Measurements from ENCODE around the gene STK11.
"Not testable (repeated sequence)": the region's sequence is repeated elsewhere in the genome, so short reads cannot be mapped to it uniquely, and the experiment has no call there.

The STK11 gene

DNA sequence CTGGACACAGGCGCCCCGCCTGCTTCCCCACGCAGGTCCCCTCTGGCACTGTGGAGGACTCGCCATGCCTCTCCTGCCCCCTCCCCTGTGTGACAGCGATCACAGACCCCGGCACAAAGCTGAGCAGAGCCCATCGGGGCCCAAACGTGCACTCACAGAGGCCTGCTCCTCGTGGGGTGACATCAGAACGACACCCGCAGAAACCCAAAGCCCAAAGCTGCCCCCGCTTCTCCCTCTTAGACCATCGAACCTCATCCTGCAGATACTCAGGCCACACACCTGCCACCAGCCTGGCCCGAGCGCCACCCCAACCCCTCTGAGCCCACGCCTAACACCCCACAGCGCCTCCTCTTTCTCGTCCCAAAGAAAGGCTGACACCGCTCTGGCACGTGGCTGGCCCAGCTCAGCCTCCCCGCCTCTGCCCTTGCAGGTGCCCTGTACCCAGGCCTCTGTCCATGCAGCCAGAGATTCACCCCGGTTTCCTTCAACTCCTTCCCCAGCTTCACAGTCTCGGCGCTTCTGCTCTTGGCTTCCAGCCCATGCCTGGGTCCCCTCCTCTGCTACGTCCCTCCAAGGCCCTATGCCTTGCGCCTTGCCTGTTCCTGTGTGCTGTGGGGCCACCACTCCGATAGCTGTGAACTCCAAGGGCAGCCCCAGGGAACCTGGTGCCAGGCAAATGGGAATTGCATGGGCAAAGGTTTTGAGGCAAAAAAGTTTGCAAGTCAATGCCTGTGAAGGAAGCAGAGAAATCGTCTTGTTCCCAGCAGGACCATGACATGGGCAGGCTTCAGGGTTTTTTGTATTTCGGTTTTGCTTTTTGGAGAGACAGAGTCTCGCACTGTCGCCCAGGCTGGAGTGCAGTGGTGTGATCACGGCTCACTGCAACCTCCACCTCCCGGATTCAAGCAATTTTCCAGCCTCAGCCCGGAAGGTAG lies 33.1 kb downstream of the STK11 start:
- no peak for DNase-seq

DNA sequence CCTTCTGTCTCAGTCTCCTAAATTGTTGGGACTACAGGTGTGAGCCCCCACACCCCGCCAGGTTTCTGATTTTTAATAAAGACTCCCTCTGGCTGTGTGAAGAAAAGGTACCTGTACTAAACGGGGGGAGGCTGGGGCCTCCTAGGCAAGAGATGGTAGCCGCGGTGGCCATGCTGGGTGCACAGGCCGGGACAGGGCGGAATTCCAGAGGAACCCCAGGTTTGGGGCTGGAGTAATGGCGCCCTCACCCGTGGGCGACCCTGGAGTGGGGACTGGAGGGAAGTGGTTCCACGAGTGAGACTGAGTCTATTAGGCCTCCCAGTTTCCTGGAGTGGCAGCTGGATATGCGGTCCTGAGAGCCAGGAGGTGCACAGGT lies 33.8 kb downstream of the STK11 start:
- DNase-seq = no peak

DNA sequence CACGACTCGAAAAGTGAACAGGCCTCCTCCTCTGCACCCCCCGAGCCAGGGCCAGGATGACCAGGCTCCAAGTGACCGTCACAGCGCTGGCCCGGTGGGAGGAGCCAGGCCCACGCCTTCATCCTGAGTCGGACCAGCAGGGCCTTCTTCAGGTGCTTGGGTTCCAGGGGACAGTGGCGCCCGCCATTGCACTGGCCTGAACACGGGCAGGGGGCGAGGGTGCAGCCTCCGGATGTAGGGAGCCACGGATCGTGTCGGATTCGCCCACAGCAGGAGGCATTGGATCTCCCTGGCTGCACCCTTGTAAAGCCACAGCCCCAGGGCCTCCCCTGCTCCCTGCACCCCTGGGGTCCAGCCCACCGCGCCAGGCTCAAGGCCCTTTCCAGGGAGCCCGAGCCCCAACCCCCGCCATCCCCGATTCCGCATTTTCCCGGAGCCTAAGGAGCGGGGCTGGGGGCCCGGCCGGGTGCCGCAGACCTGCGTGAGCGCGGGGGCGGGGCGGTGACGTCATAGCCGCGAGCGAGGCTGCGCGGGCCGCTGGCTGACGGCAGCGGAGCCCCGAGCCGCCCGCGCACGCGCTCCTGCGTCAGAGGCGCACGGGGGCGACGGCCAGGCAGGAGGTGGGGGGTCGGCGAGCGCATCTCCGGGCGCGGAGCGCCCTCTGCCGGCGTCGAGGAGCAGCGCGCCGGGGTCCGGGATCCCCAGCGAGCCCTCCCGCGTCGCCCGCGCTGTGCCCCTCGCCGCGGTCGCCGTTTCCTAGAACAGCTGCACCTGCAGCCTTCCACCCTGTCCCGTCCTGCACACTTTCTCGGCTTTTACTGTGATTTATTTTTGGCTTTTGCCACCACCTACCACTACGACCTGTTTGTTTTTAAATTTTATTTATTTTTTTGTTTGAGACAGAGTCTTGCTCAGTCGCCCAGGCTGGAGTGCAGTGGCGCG lies 34.5 kb downstream of the STK11 start:
- peak; percentile 89 for DNase-seq

DNA sequence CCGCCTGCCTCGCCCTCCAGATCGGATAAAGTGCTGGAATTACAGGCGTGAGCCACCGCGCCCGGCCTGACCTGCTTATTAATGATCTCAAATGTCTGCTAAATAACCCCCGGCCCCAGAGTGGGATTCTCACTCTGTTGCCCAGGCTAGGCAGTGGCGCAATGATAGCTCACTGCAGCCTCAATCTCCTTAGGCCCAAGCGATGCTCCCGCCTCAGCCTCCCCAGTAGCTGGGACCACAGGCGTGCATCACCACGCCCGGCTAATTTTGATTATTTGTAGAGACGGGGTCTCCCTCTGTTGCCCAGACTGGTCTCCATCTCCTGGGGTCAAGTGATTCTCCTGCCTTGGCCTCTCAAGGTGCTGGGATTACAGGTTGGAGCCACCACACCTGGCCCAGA lies 35.3 kb downstream of the STK11 start:
- no peak for DNase-seq

DNA sequence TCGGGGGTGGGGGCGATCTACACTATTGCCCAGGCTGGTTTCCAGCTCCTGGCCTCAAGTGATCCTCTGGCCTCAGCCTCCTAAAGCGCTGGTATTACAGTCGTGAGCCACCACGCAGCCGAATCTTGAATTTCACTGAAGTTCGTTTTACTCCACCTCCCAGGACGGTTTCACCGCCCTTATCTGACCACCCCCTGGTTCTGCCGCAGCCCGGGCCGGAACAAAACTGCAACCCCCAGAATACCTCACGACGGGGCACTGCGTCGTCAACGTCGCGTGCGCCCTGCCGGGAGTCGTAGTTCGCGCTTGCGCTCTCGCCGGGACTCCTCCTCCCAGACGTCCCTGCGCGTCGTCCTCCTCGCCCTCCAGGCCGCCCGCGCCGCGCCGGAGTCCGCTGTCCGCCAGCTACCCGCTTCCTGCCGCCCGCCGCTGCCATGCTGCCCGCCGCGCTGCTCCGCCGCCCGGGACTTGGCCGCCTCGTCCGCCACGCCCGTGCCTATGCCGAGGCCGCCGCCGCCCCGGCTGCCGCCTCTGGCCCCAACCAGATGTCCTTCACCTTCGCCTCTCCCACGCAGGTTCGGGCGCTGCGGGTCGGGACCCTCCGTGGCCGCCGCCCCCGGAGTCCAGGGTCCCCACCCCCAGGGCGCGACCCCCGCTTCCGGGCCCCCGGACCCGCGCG lies 36.0 kb downstream of the STK11 start, which contains the start of gene ATP5F1D:
Gene ATP5F1D, plus strand, starts transcription at position 335 of the 679 bp plus-strand sequence. Its CDS starts 100 bp downstream, at position 435.
- DNase-seq = peak; percentile 90

DNA sequence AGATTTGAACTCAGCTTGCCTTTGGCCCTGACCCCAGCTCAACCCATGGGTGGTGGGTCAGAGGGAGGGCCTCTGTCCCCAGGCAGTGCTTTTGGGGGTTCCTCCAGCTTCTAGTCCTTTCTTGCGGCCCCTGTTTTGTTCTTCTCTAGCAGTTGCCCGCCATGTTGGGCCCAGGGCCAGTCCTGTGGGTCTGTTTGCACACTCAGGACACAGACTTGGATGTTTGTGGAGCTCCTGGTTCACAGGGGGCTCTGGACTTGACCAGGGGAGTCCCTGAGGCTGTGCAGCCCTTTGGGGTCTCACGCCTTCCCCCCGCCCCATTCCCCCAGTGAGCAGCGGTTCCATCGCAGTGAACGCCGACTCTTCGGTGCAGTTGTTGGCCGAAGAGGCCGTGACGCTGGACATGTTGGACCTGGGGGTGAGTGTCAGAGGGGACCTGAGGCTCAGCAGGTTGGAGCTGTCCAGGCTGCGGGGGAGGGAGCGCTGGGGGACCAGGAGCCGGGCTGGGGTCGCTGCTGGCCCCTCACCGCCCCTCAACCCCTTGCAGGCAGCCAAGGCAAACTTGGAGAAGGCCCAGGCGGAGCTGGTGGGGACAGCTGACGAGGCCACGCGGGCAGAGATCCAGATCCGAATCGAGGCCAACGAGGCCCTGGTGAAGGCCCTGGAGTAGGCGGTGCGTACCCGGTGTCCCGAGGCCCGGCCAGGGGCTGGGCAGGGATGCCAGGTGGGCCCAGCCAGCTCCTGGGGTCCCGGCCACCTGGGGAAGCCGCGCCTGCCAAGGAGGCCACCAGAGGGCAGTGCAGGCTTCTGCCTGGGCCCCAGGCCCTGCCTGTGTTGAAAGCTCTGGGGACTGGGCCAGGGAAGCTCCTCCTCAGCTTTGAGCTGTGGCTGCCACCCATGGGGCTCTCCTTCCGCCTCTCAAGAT lies 38.5 kb downstream of the STK11 start:
- DNase-seq = peak; percentile 81

DNA sequence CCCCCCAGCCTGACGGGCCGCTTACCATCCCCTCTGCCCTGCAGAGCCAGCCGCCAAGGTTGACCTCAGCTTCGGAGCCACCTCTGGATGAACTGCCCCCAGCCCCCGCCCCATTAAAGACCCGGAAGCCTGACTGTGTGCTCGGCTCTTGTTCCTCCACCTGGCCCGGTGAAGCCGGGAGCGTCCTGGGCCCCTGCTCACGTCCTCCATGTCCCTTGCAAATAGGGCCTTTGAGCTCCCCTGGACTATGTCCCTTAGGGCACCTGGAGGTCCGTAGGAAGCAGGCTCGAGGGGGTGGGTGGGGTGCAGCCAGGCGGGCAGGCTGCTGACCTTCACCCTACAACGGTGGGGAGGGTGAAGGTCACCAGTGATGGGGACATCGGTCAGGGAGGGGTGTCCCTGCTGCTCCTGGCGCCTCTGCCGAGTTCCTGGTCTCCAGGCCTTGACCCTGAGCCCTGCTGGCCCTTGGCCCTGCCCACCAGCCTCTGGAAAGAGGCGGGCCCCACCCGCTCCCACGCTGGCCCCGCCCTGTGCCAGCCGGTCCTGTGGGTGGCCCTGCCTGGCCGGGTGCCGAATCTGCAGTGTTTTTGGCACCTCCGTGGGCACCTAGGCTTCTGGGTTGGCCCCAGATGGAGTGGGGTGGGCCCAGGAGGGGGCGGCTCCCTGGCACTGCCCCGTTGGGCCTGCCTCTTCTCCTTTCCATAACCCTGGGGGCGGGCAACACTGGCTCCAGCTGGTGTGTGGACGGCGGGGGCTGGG lies 39.3 kb downstream of the STK11 start:
- DNase-seq = no peak

DNA sequence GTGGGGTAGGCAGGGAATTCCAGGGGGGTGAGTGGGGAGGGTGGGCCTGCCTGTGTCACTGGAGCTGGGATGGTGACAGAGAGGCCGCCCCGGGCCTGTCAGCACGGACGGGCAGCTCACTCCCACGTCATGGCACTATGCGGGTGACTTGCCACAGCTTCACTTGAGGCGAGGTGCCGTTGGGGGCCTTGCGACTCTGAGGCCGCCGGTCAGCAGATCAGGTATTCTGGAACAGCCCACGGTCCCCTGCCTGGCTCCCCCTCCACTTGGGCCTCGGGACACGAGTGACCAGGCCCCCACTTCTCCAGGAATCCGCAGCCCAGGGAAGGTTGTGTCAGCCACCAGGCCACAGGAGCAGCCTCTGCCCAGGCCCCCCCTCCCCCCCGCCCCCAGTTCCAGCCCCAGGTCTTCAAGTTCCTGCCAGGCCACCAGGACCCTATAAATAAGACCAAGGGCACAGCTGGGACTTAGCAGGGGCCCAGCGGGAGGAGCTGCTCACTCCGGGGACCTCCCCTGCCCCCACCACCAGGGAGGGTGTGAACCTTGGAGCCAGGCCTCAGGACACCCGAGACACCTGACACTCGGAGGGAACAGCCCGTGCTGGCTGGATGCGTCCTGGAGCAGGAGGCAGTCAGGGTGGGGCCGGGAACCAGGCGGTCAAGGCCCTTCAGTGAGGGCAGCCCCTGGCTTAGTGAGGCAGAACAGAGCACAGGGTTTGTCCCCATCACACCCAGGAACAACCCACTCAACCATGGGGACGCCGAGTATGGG lies 40.1 kb downstream of the STK11 start:
- no peak for DNase-seq

DNA sequence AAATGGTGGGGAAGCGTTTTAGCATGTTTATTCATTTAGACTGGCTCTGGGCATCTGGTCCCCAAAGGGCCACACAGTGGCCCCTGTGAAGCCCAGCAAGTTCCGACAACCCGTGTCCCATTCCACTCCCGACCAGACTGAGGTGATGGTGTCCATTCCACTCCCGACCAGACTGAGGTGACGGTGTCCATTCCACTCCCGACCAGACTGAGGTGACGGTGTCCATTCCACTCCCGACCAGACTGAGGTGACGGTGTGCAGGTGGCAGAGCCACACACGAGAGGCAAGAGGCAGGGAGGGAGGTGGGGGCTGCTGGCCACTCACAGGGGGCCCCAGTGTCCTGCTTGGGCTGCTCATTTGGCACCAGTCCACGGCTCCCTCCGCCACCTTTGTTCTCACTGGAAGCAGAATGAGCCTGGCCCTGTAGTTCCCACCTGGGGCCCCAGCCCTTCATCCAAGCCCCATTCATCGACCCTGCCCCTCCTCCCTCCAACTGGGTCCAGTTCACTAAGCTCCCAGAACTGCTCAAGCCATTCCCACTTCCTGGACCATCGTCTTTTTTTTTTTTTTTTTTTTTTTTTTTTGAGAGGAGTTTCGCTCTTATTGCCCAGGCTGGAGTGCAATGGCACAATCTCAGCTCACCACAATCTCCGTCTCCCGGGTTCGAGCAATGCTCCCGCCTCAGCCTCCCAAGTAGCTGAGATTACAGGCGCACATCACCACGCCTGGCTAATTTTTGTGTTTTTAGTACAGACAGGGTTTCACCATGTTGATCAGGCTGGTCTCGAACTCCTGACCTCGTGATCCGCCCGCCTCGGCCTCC lies 40.9 kb downstream of the STK11 start:
- DNase-seq = not testable (repeated sequence)

DNA sequence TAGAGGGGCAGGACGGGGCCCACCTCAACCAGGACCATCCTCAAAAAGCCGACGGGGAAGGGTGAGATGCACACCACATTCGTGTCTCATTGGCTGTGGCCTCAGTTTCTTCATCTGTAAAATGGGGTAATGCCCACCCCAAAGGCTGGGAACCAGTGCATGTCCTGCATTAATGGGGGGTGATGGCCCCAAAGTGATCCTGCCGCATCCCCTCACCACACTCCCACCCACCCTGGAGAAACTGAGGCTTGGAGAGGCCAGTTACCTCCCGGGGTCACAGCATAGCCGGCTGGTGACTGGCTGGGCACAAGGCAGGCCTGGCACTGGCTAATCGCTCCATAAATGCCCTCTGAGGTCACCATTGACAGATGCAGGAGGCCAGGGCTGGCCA lies 42.2 kb downstream of the STK11 start:
- no peak for DNase-seq

DNA sequence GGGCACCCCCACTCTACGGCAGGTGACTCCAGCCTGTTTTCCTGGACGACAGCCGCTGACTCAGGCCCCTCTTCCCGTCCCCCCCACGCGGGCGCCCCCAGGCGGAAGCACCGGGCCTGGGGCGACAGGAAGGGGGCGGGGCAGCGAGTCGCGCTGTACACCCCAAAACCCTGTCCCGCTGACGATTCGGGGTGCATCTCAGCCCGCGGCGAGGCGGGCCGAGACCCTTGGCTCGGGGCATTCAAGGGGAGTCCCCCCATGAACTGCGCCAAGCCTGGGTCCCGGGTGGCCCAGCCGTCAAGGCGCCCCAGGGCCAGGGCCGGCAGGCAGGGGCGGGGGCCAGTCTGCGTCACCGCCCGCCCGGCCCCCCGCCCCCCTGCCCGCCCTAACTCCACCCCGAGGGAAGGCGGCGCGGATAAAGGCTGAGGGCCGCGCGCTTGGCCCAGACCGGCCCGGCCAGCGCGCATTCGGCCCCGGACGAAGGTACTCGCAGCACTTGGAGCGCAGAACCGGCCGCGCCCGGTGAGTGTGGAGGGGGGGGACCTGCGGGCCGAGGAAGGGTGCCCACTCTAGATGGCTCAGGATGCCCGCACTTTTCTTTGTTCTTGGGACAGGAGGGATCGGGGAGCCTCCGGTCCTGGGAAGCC lies 42.7 kb downstream of the STK11 start, which contains the start of gene MIDN:
Gene MIDN, plus strand, starts transcription at position 445 of the 647 bp plus-strand sequence. CDS start 1,714 bp downstream, outside the sequence.
- peak; percentile 69 for DNase-seq

DNA sequence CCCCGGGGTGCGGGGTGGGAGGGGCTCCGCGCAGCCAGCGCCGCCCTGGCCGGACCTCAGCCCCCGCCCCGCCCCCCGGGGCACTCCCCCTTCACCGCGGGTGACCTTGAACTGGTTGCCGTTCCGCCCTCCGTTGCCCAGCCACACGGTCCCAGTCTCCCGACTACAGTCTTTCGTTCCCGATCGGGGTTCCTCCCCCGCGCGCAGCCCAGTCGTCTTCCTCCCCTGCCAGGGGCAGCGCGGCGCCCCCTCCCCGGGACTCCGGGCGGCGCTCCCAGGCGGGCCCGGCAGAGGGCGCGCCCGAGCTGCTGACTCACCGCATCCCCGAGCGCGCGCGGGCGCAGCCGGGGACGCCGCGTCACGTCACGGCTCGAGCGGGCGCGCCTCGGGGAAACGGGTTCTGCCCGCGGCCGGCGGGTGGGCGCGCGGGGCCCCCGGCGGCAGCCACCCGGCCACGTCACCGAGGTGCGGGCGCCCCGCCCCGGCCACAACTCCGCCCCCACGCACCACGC lies 43.3 kb downstream of the STK11 start:
- peak; percentile 72 for DNase-seq

DNA sequence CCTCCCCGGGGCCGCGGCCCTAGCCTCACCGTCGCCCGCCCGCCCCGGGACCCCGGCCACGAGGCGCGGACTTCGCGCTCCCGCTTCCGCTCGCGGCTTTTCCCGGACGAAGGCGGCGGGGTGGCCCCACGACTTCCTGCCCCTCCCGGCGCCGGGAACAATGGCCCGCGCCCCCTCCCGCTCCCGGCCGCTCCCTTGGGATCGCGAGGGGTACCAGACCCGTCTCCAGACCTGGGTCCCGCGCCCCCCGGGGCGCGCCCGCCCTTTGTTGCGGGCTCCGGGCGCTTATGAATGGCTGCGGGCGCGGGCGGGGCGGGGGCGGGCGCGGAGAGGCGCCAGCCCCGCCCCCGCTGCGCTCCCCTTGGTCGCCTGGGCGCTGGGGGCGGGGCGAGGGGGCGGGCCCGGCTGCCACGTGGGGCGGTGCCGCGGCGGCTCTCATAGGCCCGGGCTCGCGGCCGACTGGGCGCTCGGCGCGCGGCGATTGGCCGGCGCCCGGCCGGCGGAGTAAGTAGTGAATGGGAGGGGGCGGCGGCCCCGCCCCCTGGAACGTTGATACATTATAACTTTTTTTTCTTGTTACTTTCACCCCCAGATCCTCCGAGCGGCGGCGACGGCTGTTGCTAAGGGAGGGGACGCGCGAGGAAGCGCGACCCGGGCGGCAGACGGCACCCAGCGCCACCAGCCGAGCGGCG lies 43.9 kb downstream of the STK11 start:
- peak; percentile 94 for DNase-seq

DNA sequence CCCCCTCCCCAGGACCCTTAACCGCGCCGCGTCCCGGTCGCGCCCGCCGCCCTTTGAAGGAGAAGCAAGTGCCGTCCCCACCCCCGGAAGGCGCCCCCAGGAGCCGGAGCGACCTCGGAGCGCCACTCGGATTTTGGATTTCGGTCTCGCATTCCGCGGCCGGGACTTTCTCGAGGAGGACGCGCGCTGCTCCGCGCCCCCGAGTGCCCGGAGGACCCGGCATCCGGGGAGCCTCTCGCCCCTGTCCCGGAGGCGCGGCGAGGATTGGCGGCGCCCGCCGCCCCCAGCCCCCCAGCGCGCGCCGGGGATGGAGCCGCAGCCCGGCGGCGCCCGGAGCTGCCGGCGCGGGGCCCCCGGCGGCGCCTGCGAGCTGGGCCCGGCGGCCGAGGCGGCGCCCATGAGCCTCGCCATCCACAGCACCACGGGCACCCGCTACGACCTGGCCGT lies 44.4 kb downstream of the STK11 start:
- no peak for DNase-seq

DNA sequence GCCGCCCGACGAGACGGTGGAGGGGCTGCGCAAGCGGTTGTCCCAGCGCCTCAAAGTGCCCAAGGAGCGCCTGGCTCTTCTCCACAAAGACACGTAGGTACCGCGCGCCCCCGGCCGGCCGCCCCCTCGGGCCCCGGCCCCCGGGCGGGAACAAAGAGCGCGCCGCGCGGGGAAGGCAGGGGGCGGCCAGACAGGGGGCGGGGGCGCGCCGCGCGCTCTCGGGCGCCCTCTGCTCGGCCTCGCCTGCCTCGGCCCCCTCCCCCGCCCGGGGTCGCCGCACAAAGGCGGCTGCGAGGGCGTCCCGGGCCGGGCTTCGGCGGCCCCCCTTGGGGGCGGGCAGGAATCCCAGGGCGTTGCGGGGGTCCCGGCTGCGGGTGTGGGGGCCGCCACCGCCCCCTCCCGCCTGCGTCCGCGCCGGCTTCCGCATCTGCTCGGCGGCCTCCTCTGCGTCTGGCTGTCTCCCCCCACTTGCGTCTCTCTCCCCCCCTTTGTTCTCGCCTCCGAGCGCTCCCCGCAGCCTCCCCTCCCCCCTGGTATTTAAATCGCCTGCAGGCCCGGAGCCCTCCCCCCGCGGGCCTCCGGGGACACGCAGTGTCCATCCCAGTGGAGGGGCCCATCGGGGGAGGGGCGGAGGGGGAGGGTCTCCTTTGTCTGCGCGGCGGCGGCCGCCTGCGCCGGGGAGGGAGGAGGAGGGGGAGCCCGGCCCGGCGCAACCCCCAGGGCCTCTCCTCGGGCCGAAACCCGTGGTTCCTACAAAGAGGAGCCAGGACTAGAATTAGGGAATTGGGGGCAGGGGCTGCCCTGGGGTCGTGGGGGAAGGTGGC lies 45.1 kb downstream of the STK11 start:
- peak; percentile 82 for DNase-seq

DNA sequence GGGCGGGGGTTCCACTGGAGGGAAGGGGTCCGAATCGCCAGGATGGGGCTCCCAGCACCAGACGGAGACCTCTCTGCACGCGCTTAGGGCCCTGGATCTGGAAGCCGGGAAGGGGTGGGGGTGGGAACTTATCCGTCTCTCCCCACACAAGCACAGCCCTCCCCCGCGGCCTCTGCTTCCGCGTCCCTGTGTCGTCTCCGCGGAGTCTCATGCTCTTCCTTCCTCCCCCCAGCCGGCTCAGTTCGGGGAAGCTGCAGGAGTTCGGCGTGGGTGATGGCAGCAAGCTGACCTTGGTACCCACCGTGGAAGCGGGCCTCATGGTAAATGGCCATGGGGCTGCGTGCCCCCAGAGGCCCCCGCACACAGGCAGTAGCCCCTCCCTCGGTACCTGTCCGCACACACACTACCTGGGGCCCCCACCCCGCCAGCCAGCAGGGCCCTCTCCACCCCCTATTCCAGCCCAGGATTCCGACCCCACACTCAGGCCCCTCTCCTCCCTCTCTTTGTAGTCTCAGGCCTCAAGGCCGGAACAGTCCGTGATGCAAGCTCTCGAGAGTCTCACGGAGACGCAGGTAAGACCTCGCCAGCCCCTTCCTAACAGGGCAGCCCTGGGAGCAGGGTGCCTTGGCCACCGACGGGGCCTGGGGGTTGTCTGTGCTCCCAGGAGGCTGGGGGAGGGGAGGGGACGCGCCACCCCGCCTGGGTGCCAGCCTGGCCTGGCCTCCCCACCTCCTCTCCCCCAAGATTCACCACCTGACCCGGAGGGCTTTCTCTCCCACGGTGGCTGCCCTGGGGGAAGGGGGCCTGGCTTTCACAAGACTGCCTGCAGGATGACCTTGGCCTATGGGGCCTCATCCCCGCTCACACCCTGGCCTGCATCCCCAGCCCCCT lies 46.0 kb downstream of the STK11 start:
- DNase-seq = peak; percentile 49
